CD14-positive monocyte (primary cell): Measurements from ENCODE around the gene ZNF385D. TPM values are rescaled to one million over a fixed set of nuclear protein-coding genes. Genes with fewer than 3 reads are reported as not detected.

Source experiments
- DNase-seq, 3 donors: peaks; one replicate each; pipeline ENCODE4 v3.0.0-alpha.2; 2011 to 2022
- H2AFZ ChIP-seq: 2 replicates; pipeline ENCODE4 v1.6.0; 2012; ENCODE audit warnings: mild to moderate bottlenecking, low read depth, low read length, inconsistent platforms; ENCODE audit not compliant: insufficient read depth, poor library complexity, severe bottlenecking
- H3K27ac ChIP-seq, 2 donors: 1 replicate in 1 of 2; 2 replicates in 1 of 2; pipeline ENCODE4 v1.5.1; 2012 to 2013; ENCODE audit warnings: low read length in 2 of 2, control low read depth in 1 of 2, inconsistent platforms in 1 of 2, low read depth in 1 of 2, mild to moderate bottlenecking in 1 of 2
- H3K27me3 ChIP-seq, 2 donors: one replicate each; pipeline versions ENCODE4 v1.6.0 to v1.6.1; 2011 to 2013; ENCODE audit warnings: low read length in 2 of 2; ENCODE audit not compliant: control insufficient read depth in 2 of 2, insufficient read depth in 2 of 2
- H3K36me3 ChIP-seq, 2 donors: replicated peaks in 1 of 2; 1 replicate in 1 of 2; 2 replicates in 1 of 2; pipeline versions ENCODE4 v1.5.1 to v1.6.1; 2012 to 2013; ENCODE audit warnings: low read length in 2 of 2, control low read depth in 1 of 2, inconsistent platforms in 1 of 2, mild to moderate bottlenecking in 1 of 2; ENCODE audit not compliant: insufficient read depth in 2 of 2, control insufficient read depth in 1 of 2
- H3K4me1 ChIP-seq, 2 donors: 1 replicate in 1 of 2; 2 replicates in 1 of 2; pipeline versions ENCODE4 v1.5.1 to v1.6.1; 2012 to 2013; ENCODE audit warnings: low read length in 2 of 2, control low read depth in 1 of 2, inconsistent platforms in 1 of 2, mild to moderate bottlenecking in 1 of 2, moderate library complexity in 1 of 2; ENCODE audit not compliant: insufficient read depth in 2 of 2, control insufficient read depth in 1 of 2
- H3K4me2 ChIP-seq: replicated peaks from 2 replicates; pipeline ENCODE3; 2012; ENCODE audit warnings: low read length, moderate library complexity, mild to moderate bottlenecking; ENCODE audit not compliant: poor library complexity, severe bottlenecking; ENCODE audit errors: extremely low read depth
- H3K4me3 ChIP-seq, 3 experiments: fragments of 200-600 bp in 1 of 3; sonication (generic) in 1 of 3; replicated peaks in 1 of 3; 1 replicate in 2 of 3; 2 replicates in 1 of 3; pipeline ENCODE4 v1.5.1; 2011 to 2013; ENCODE audit warnings: low read length in 3 of 3, mild to moderate bottlenecking in 3 of 3, control low read depth in 2 of 3, low read depth in 2 of 3, inconsistent platforms in 1 of 3, moderate library complexity in 1 of 3
- H3K79me2 ChIP-seq: 2 replicates; pipeline ENCODE4 v1.6.0; 2012; ENCODE audit warnings: mild to moderate bottlenecking, control low read depth, inconsistent platforms, low read length, moderate library complexity; ENCODE audit not compliant: insufficient read depth
- H3K9ac ChIP-seq: 2 replicates; pipeline ENCODE4 v1.6.0; 2017; ENCODE audit warnings: low read length, mild to moderate bottlenecking; ENCODE audit not compliant: insufficient read depth, poor library complexity, severe bottlenecking
- H3K9me3 ChIP-seq, 2 donors: replicated peaks in 1 of 2; 1 replicate in 1 of 2; 2 replicates in 1 of 2; pipeline versions ENCODE4 v1.5.1 to v1.6.1; 2012 to 2013; ENCODE audit warnings: low read length in 2 of 2, control low read depth in 1 of 2; ENCODE audit not compliant: control insufficient read depth in 1 of 2, insufficient read depth in 1 of 2
- H4K20me1 ChIP-seq: 2 replicates; pipeline ENCODE4 v1.6.0; 2012; ENCODE audit warnings: mild to moderate bottlenecking, low read length, control low read depth, moderate library complexity; ENCODE audit not compliant: insufficient read depth
- H3K27ac Mint-ChIP-seq, 7 donors: one replicate each; pipeline ENCODE4 v1.8.0; 2020; ENCODE audit warnings: mild to moderate bottlenecking in 7 of 7, mixed read lengths in 7 of 7, moderate library complexity in 6 of 7, inconsistent platforms in 2 of 7
- H3K27me3 Mint-ChIP-seq, 3 donors: one replicate each; pipeline ENCODE4 v1.8.0; 2021 to 2022; ENCODE audit warnings: low read depth in 3 of 3, mild to moderate bottlenecking in 3 of 3, mixed read lengths in 3 of 3, moderate library complexity in 3 of 3, inconsistent platforms in 1 of 3
- H3K36me3 Mint-ChIP-seq, 2 donors: one replicate each; pipeline ENCODE4 v1.8.0; 2020; ENCODE audit warnings: mixed read lengths in 2 of 2, inconsistent platforms in 1 of 2, mild to moderate bottlenecking in 1 of 2
- H3K4me1 Mint-ChIP-seq: one replicate; pipeline ENCODE4 v1.8.0; 2020; ENCODE audit warnings: mild to moderate bottlenecking, mixed read lengths
- H3K4me3 Mint-ChIP-seq, 2 donors: one replicate each; pipeline ENCODE4 v1.8.0; 2020; ENCODE audit warnings: mild to moderate bottlenecking in 2 of 2, mixed read lengths in 2 of 2, moderate library complexity in 1 of 2
- H3K9me3 Mint-ChIP-seq, 7 donors: one replicate each; pipeline ENCODE4 v1.8.0; 2020 to 2022; ENCODE audit warnings: mixed read lengths in 7 of 7, mild to moderate bottlenecking in 6 of 7, moderate library complexity in 6 of 7, inconsistent platforms in 2 of 7
- CTCF ChIP-seq: fragments of 200-600 bp; IDR thresholded peaks from one replicate; pipeline ENCODE4 v1.8.0; 2022; ENCODE audit warnings: antibody characterized with exemption, mild to moderate bottlenecking
- WGBS: methylation state at CpG from one replicate; pipeline ENCODE4 v1.1.5; 2013; ENCODE audit warnings: missing lambda C conversion rate; ENCODE audit not compliant: insufficient coverage; 5-methylcytosine and 5-hydroxymethylcytosine counted together
- intact Hi-C, 2 donors: fragments of 100-400 bp; cut with micrococcal nuclease; formaldehyde crosslinking; loops; one replicate each; pipeline versions ENCODE4 v1.15.0 to v1.15.1; 2023
- polyA plus RNA-seq, 3 donors: library from polyadenylated mRNA; depleted of rRNA in 1 of 3; unstranded in 2 of 3; stranded (reverse) in 1 of 3; fragments of 300-500 nt in 2 of 3; fragments of >200 nt in 1 of 3; fragmentation: Illumina TruSeq in 2 of 3; gene quantifications; 1 replicate in 2 of 3; 2 replicates in 1 of 3; pipeline ENCODE4 v1.2.3, GENCODE V29; 2012 to 2021

Gene ZNF385D
- polyA plus RNA-seq, 3 donors: not detected

GRCh38 chr3:21372316-21372715 is 378.7 kb downstream of the ZNF385D start:
- H3K79me2 ChIP-seq: no peaks in the 10 kb centered on the region
- no peaks in the 10 kb centered on the region for H3K27me3 ChIP-seq
- no peak for DNase-seq
- H3K9me3 Mint-ChIP-seq: peaks cover 0 to 9% (median 5%) of the 10 kb centered on the region in 7 donors
- no peaks in the 10 kb centered on the region for H3K9me3 ChIP-seq
- no peak overlapping the region for H3K27ac Mint-ChIP-seq
- no peaks in the 10 kb centered on the region for H3K4me1 Mint-ChIP-seq
- H3K36me3 Mint-ChIP-seq: no peaks in the 10 kb centered on the region
- no peak overlapping the region for H3K9ac ChIP-seq
- no peaks in the 10 kb centered on the region for H3K4me1 ChIP-seq
- no peak overlapping the region for H2AFZ ChIP-seq
- no peak overlapping the region for H3K4me2 ChIP-seq
- no peak overlapping the region for H3K27ac ChIP-seq
- H3K36me3 ChIP-seq: no peaks in the 10 kb centered on the region
- intact Hi-C loops: no loop called here
- H4K20me1 ChIP-seq: no peaks in the 10 kb centered on the region
- no peak overlapping the region for H3K4me3 Mint-ChIP-seq
- WGBS: 0% methylated on average over 1 of the region's 5 CpGs
- no peak overlapping the region for H3K4me3 ChIP-seq
- H3K27me3 Mint-ChIP-seq: peaks cover 0 to 3% (median 2%) of the 10 kb centered on the region in 3 donors
- TF ChIP-seq CTCF: no peak
